ENCODE data around the gene NUBPL. TPM values are rescaled to one million over a fixed set of nuclear protein-coding genes. Genes with fewer than 3 reads are reported as not detected.

NUBPL gene
- total and polyA plus RNA-seq, 12 donors, result 3.6 to 27.3 (median 16.9) TPM

GRCh38 chr14:31590206-31590605 is 29.0 kb downstream of the NUBPL start:
- DNase-seq, result no peak
- H3K9me3 ChIP-seq (replicated peaks in 1 of 3), result no peaks in the 10 kb centered on the region
- intact Hi-C loops (cut with DNase I), result no loop called here
- H3K4me1 ChIP-seq (replicated peaks in 1 of 2), result peaks cover 0 to 5% of the 10 kb centered on the region in 2 donors
- no peaks in the 10 kb centered on the region for H3K36me3 ChIP-seq (replicated peaks in 1 of 2)
- H3K27ac ChIP-seq, result no peak overlapping the region
- H3K27me3 ChIP-seq, result no peaks in the 10 kb centered on the region
- WGBS, 4 donors, result 63 to 85% (median 72%) methylated on average over 2 of the region's 2 CpGs
- TF ChIP-seq, protein P1, sequence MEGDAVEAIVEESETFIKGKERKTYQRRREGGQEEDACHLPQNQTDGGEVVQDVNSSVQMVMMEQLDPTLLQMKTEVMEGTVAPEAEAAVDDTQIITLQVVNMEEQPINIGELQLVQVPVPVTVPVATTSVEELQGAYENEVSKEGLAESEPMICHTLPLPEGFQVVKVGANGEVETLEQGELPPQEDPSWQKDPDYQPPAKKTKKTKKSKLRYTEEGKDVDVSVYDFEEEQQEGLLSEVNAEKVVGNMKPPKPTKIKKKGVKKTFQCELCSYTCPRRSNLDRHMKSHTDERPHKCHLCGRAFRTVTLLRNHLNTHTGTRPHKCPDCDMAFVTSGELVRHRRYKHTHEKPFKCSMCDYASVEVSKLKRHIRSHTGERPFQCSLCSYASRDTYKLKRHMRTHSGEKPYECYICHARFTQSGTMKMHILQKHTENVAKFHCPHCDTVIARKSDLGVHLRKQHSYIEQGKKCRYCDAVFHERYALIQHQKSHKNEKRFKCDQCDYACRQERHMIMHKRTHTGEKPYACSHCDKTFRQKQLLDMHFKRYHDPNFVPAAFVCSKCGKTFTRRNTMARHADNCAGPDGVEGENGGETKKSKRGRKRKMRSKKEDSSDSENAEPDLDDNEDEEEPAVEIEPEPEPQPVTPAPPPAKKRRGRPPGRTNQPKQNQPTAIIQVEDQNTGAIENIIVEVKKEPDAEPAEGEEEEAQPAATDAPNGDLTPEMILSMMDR (IDR thresholded peaks at IDR 0.05), result no peak
- TF ChIP-seq POLR2A (IDR thresholded peaks at IDR 0.05), result no peak
- H3K4me3 ChIP-seq, result no peak overlapping the region

GRCh38 chr14:31592122-31592521 is 30.9 kb downstream of the NUBPL start:
- no peak for TF ChIP-seq POLR2A (IDR thresholded peaks at IDR 0.05)
- TF ChIP-seq, protein P1 (IDR thresholded peaks at IDR 0.05), result no peak
- no peak for DNase-seq
- H3K4me1 ChIP-seq (replicated peaks in 1 of 2), result peaks cover 0 to 5% of the 10 kb centered on the region in 2 donors

DNA sequence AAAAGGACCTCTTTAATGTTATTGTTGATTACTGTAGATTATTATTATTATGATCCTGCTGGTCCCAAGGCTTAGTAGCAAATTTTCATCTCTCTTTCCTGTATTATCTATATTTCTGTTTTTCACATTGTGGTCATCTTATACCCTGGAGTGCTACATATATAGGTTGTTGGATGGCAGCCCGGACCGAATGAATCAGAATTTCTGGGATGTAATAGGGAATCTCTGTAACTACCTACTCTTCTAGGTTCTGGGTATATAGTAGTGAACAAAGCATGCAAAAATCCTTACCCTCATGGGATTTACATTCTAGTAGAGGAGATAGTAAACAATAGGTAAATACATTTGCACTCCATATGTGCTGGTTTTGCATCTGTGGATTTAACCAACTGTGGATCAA is 31.4 kb downstream of the NUBPL start:
- Histone ChIP-seq H3K4me1 (replicated peaks in 1 of 2) (peaks cover 0 to 5% of the 10 kb centered on the region in 2 donors), H3K9me3 (replicated peaks in 1 of 3) (no peaks in the 10 kb centered on the region), H3K4me3 (no peak overlapping the region), H3K27me3 (no peaks in the 10 kb centered on the region), H3K27ac (no peak overlapping the region), H3K36me3 (replicated peaks in 1 of 2) (no peaks in the 10 kb centered on the region)
- no peak for DNase-seq
- TF ChIP-seq POLR2A (IDR thresholded peaks at IDR 0.05), result no peak
- TF ChIP-seq, protein P1 (IDR thresholded peaks at IDR 0.05), result no peak
- WGBS, 4 donors, result 92 to 99% (median 98%) methylated on average over 2 of the region's 2 CpGs
- intact Hi-C loops (cut with DNase I), result no loop called here

More at GRCh38 chr14:31592122-31592521, 30.9 kb downstream of the NUBPL start:
- Histone ChIP-seq H3K27me3 (no peaks in the 10 kb centered on the region), H3K4me3 (no peak overlapping the region), H3K36me3 (replicated peaks in 1 of 2) (no peaks in the 10 kb centered on the region), H3K27ac (no peak overlapping the region), H3K9me3 (replicated peaks in 1 of 3) (no peaks in the 10 kb centered on the region)
- intact Hi-C loops (cut with DNase I), result no loop called here

GRCh38 chr14:31596342-31597095 is 35.3 kb downstream of the NUBPL start:
- intact Hi-C loops (cut with DNase I), result no loop called here
- no peak overlapping the region for H3K27ac ChIP-seq
- no peak for DNase-seq
- H3K27me3 ChIP-seq, result no peaks in the 10 kb centered on the region
- no peaks in the 10 kb centered on the region for H3K36me3 ChIP-seq (replicated peaks in 1 of 2)
- TF ChIP-seq, protein P1 (IDR thresholded peaks at IDR 0.05), result no peak
- TF ChIP-seq POLR2A (IDR thresholded peaks at IDR 0.05), result no peak
- H3K9me3 ChIP-seq (replicated peaks in 1 of 3), result no peaks in the 10 kb centered on the region
- H3K4me3 ChIP-seq, result no peak overlapping the region
- peaks cover 0 to 5% of the 10 kb centered on the region in 2 donors for H3K4me1 ChIP-seq (replicated peaks in 1 of 2)
- WGBS, 4 donors, result 86 to 91% (median 89%) methylated on average over 7 of the region's 7 CpGs

Measured in adrenal gland (tissue), 12 donors.